ENCODE results near the gene KCNJ12.

KCNJ12 gene

GRCh38 chr17:21361020-21361809, 14.9 kb upstream of the KCNJ12 start:
- Histone ChIP-seq H3K4me1 (ENCODE audit: control insufficient read depth, insufficient read depth, low read length) (peaks cover 11% of the 10 kb centered on the region), H3K4me3 (ENCODE audit: low read depth, low read length) (no peak overlapping the region), H3K27me3 (ENCODE audit: control insufficient read depth, insufficient read depth, low read length) (peaks cover 9% of the 10 kb centered on the region), H3K9ac (ENCODE audit: low read depth, low read length) (no peak overlapping the region), H3K36me3 (ENCODE audit: control insufficient read depth, insufficient read depth, low read length) (no peaks in the 10 kb centered on the region), H3K9me3 (ENCODE audit: control insufficient read depth, insufficient read depth, low read length) (no peaks in the 10 kb centered on the region)

GRCh38 chr17:21362331-21362931, 13.7 kb upstream of the KCNJ12 start:
- Histone ChIP-seq H3K36me3 (ENCODE audit: control insufficient read depth, insufficient read depth, low read length) (no peaks in the 10 kb centered on the region), H3K27me3 (ENCODE audit: control insufficient read depth, insufficient read depth, low read length) (peaks cover 9% of the 10 kb centered on the region), H3K9ac (ENCODE audit: low read depth, low read length) (no peak overlapping the region), H3K9me3 (ENCODE audit: control insufficient read depth, insufficient read depth, low read length) (no peaks in the 10 kb centered on the region), H3K4me3 (ENCODE audit: low read depth, low read length) (no peak overlapping the region), H3K4me1 (ENCODE audit: control insufficient read depth, insufficient read depth, low read length) (peaks cover 11% of the 10 kb centered on the region)

GRCh38 chr17:21363776-21364642, 12.1 kb upstream of the KCNJ12 start:
- Histone ChIP-seq H3K9ac (ENCODE audit: low read depth, low read length) (no peak overlapping the region), H3K27me3 (ENCODE audit: control insufficient read depth, insufficient read depth, low read length) (peaks cover 9% of the 10 kb centered on the region), H3K9me3 (ENCODE audit: control insufficient read depth, insufficient read depth, low read length) (no peaks in the 10 kb centered on the region), H3K36me3 (ENCODE audit: control insufficient read depth, insufficient read depth, low read length) (no peaks in the 10 kb centered on the region), H3K4me1 (ENCODE audit: control insufficient read depth, insufficient read depth, low read length) (peaks cover 11% of the 10 kb centered on the region), H3K4me3 (ENCODE audit: low read depth, low read length) (no peak overlapping the region)

- Histone ChIP-seq H3K36me3 (ENCODE audit: control insufficient read depth, insufficient read depth, low read length) (no peaks in the 10 kb centered on the region), H3K27me3 (ENCODE audit: control insufficient read depth, insufficient read depth, low read length) (peaks cover 6% of the 10 kb centered on the region)
Observed at GRCh38 chr17:21365016-21365415, 11.1 kb upstream of the KCNJ12 start.

GRCh38 chr17:21368545-21369246, 7.5 kb upstream of the KCNJ12 start:
- no peak overlapping the region for H3K4me3 ChIP-seq (ENCODE audit: low read depth, low read length)
- no peaks in the 10 kb centered on the region for H3K9me3 ChIP-seq (ENCODE audit: control insufficient read depth, insufficient read depth, low read length)
- H3K4me1 ChIP-seq (ENCODE audit: control insufficient read depth, insufficient read depth, low read length), result peaks cover 4% of the 10 kb centered on the region
- no peak overlapping the region for H3K9ac ChIP-seq (ENCODE audit: low read depth, low read length)
- no peaks in the 10 kb centered on the region for H3K27me3 ChIP-seq (ENCODE audit: control insufficient read depth, insufficient read depth, low read length)
- no peaks in the 10 kb centered on the region for H3K36me3 ChIP-seq (ENCODE audit: control insufficient read depth, insufficient read depth, low read length)

More at GRCh38 chr17:21365016-21365415, 11.1 kb upstream of the KCNJ12 start:
- no peaks in the 10 kb centered on the region for H3K9me3 ChIP-seq (ENCODE audit: control insufficient read depth, insufficient read depth, low read length)
- H3K9ac ChIP-seq (ENCODE audit: low read depth, low read length), result no peak overlapping the region
- no peak overlapping the region for H3K4me3 ChIP-seq (ENCODE audit: low read depth, low read length)
- H3K4me1 ChIP-seq (ENCODE audit: control insufficient read depth, insufficient read depth, low read length), result peaks cover 7% of the 10 kb centered on the region

- Histone ChIP-seq H3K4me3 (ENCODE audit: low read depth, low read length) (no peak overlapping the region), H3K9ac (ENCODE audit: low read depth, low read length) (no peak overlapping the region), H3K4me1 (ENCODE audit: control insufficient read depth, insufficient read depth, low read length) (peaks cover 4% of the 10 kb centered on the region), H3K36me3 (ENCODE audit: control insufficient read depth, insufficient read depth, low read length) (no peaks in the 10 kb centered on the region), H3K27me3 (ENCODE audit: control insufficient read depth, insufficient read depth, low read length) (peaks cover under 1% of the 10 kb centered on the region), H3K9me3 (ENCODE audit: control insufficient read depth, insufficient read depth, low read length) (no peaks in the 10 kb centered on the region)
Observed at GRCh38 chr17:21369395-21369794, 6.8 kb upstream of the KCNJ12 start.

- Histone ChIP-seq H3K4me1 (ENCODE audit: control insufficient read depth, insufficient read depth, low read length) (peaks cover 4% of the 10 kb centered on the region), H3K27me3 (ENCODE audit: control insufficient read depth, insufficient read depth, low read length) (peaks cover 10% of the 10 kb centered on the region), H3K9ac (ENCODE audit: low read depth, low read length) (no peak overlapping the region)
Observed at GRCh38 chr17:21370430-21370829, 5.7 kb upstream of the KCNJ12 start.

GRCh38 chr17:21371511-21372081, 4.6 kb upstream of the KCNJ12 start:
- H3K9me3 ChIP-seq (ENCODE audit: control insufficient read depth, insufficient read depth, low read length), result no peaks in the 10 kb centered on the region
- no peak overlapping the region for H3K4me3 ChIP-seq (ENCODE audit: low read depth, low read length)
- H3K27me3 ChIP-seq (ENCODE audit: control insufficient read depth, insufficient read depth, low read length), result peaks cover 15% of the 10 kb centered on the region
- H3K36me3 ChIP-seq (ENCODE audit: control insufficient read depth, insufficient read depth, low read length), result no peaks in the 10 kb centered on the region
- no peak overlapping the region for H3K9ac ChIP-seq (ENCODE audit: low read depth, low read length)
- H3K4me1 ChIP-seq (ENCODE audit: control insufficient read depth, insufficient read depth, low read length), result peaks cover 4% of the 10 kb centered on the region

More at GRCh38 chr17:21370430-21370829, 5.7 kb upstream of the KCNJ12 start:
- Histone ChIP-seq H3K9me3 (ENCODE audit: control insufficient read depth, insufficient read depth, low read length) (no peaks in the 10 kb centered on the region), H3K4me3 (ENCODE audit: low read depth, low read length) (no peak overlapping the region), H3K36me3 (ENCODE audit: control insufficient read depth, insufficient read depth, low read length) (no peaks in the 10 kb centered on the region)

- H3K4me1 ChIP-seq (ENCODE audit: control insufficient read depth, insufficient read depth, low read length), result peaks cover 4% of the 10 kb centered on the region
- no peak overlapping the region for H3K4me3 ChIP-seq (ENCODE audit: low read depth, low read length)
- no peaks in the 10 kb centered on the region for H3K9me3 ChIP-seq (ENCODE audit: control insufficient read depth, insufficient read depth, low read length)
- no peaks in the 10 kb centered on the region for H3K36me3 ChIP-seq (ENCODE audit: control insufficient read depth, insufficient read depth, low read length)
- peaks cover 22% of the 10 kb centered on the region for H3K27me3 ChIP-seq (ENCODE audit: control insufficient read depth, insufficient read depth, low read length)
- H3K9ac ChIP-seq (ENCODE audit: low read depth, low read length), result no peak overlapping the region
Observed at GRCh38 chr17:21372256-21372954, 3.8 kb upstream of the KCNJ12 start.

- no peak overlapping the region for H3K4me3 ChIP-seq (ENCODE audit: low read depth, low read length)
- H3K36me3 ChIP-seq (ENCODE audit: control insufficient read depth, insufficient read depth, low read length), result no peaks in the 10 kb centered on the region
- peaks cover 28% of the 10 kb centered on the region for H3K27me3 ChIP-seq (ENCODE audit: control insufficient read depth, insufficient read depth, low read length)
- H3K4me1 ChIP-seq (ENCODE audit: control insufficient read depth, insufficient read depth, low read length), result peaks cover 4% of the 10 kb centered on the region
- H3K9me3 ChIP-seq (ENCODE audit: control insufficient read depth, insufficient read depth, low read length), result no peaks in the 10 kb centered on the region
- no peak overlapping the region for H3K9ac ChIP-seq (ENCODE audit: low read depth, low read length)
Observed at GRCh38 chr17:21373036-21373435, 3.1 kb upstream of the KCNJ12 start.

All from iPS-15b (cell line).